WTC11 (cell line): ENCODE data around the gene ARIH2. TPM values are rescaled to one million over a fixed set of nuclear protein-coding genes. Genes with fewer than 3 reads are reported as not detected.
A peak's percentile ranks its signal among the peaks of the same experiment; 100 is the strongest.

Source experiments
- ATAC-seq: fragments of 200-7000 bp; cut with Tn5 transposase; 2 replicates; pipeline ENCODE4 v1.10.0; 2021; ENCODE audit warnings: mild to moderate bottlenecking, moderate library complexity
- CTCF ChIA-PET: fragments of 300-600 bp; sonication (Branson Sonifier 250); formaldehyde crosslinking; loops from one replicate; lab custom pipeline; 2021; ENCODE audit warnings: antibody characterized with exemption; lab: Charles Lee
- POLR2A ChIA-PET: fragments of 350-600 bp; sonication (Branson Sonifier 250); formaldehyde crosslinking; loops from one replicate; lab custom pipeline; 2021; ENCODE audit warnings: antibody characterized with exemption; lab: Charles Lee
- DNase-seq: peaks from one replicate; pipeline ENCODE4 v3.0.0; 2021; ENCODE audit warnings: low spot score
- H3K27ac Mint-ChIP-seq: 2 replicates; pipeline ENCODE4 v1.8.0; 2021; ENCODE audit warnings: mixed read lengths
- H3K27me3 Mint-ChIP-seq: 2 replicates; pipeline ENCODE4 v1.8.0; 2021; ENCODE audit warnings: low read depth, mild to moderate bottlenecking, moderate library complexity, mixed read lengths
- H3K36me3 Mint-ChIP-seq: 2 replicates; pipeline ENCODE4 v1.8.0; 2021; ENCODE audit warnings: mixed read lengths
- H3K4me1 Mint-ChIP-seq: 2 replicates; pipeline ENCODE4 v1.8.0; 2022; ENCODE audit warnings: mixed read lengths
- H3K4me3 Mint-ChIP-seq: 2 replicates; pipeline ENCODE4 v1.8.0; 2021; ENCODE audit warnings: mild to moderate bottlenecking, moderate library complexity, mixed read lengths
- H3K9me3 Mint-ChIP-seq: 2 replicates; pipeline ENCODE4 v1.8.0; 2021; ENCODE audit warnings: mixed read lengths
- ATF2 ChIP-seq: sonication (generic); formaldehyde crosslinking; IDR thresholded peaks from 2 replicates; pipeline ENCODE4 v1.8.1; 2022; ENCODE audit warnings: low read depth, missing genetic modification reagents, borderline replicate concordance
- ATF3 ChIP-seq: sonication (generic); formaldehyde crosslinking; conservative IDR thresholded peaks from 2 replicates; pipeline ENCODE4 v1.8.1; 2022; ENCODE audit warnings: mild to moderate bottlenecking, missing genetic modification reagents
- ERG ChIP-seq: fragments of 250-450 bp; sonication (Bioruptor Pico); IDR thresholded peaks from 2 replicates; pipeline ENCODE4 v1.8.0; 2021; ENCODE audit warnings: mild to moderate bottlenecking
- FOXK1 ChIP-seq: sonication (generic); formaldehyde crosslinking; IDR thresholded peaks from 2 replicates; pipeline ENCODE4 v1.8.0; 2022; ENCODE audit warnings: mild to moderate bottlenecking, moderate library complexity, missing genetic modification reagents
- HMGA2 ChIP-seq: fragments of 250-450 bp; sonication (Bioruptor Pico); IDR thresholded peaks from 2 replicates; pipeline ENCODE4 v1.4.0; 2021; ENCODE audit warnings: mild to moderate bottlenecking, moderate library complexity
- IRF1 ChIP-seq: sonication (generic); formaldehyde crosslinking; IDR thresholded peaks from 2 replicates; pipeline ENCODE4 v1.8.0; 2023; ENCODE audit warnings: missing genetic modification reagents
- IRF2 ChIP-seq: sonication (generic); formaldehyde crosslinking; IDR thresholded peaks from 2 replicates; pipeline ENCODE4 v1.8.0; 2022; ENCODE audit warnings: low read depth, missing genetic modification reagents, borderline replicate concordance
- MLX ChIP-seq: sonication (generic); formaldehyde crosslinking; IDR thresholded peaks from 2 replicates; pipeline ENCODE4 v1.8.1; 2023; ENCODE audit warnings: mild to moderate bottlenecking, missing genetic modification reagents, moderate library complexity
- NFATC4 ChIP-seq: fragments of 250-450 bp; sonication (Bioruptor Pico); IDR thresholded peaks from 2 replicates; pipeline ENCODE4 v1.9.0; 2021; ENCODE audit warnings: mild to moderate bottlenecking
- RELA ChIP-seq: sonication (generic); formaldehyde crosslinking; IDR thresholded peaks from 2 replicates; pipeline ENCODE4 v1.8.1; 2022; ENCODE audit warnings: missing genetic modification reagents, mild to moderate bottlenecking, borderline replicate concordance
- RORB ChIP-seq: fragments of 250-450 bp; sonication (Bioruptor Pico); IDR thresholded peaks from 2 replicates; pipeline ENCODE4 v1.9.0; 2021; ENCODE audit warnings: mild to moderate bottlenecking
- TCF7 ChIP-seq: sonication (generic); formaldehyde crosslinking; IDR thresholded peaks from 2 replicates; pipeline ENCODE4 v1.8.0; 2022; ENCODE audit warnings: mild to moderate bottlenecking, low read depth, missing genetic modification reagents, moderate library complexity
- ZBTB21 ChIP-seq: sonication (generic); formaldehyde crosslinking; IDR thresholded peaks from 2 replicates; pipeline ENCODE4 v1.8.1; 2023; ENCODE audit warnings: mild to moderate bottlenecking, missing genetic modification reagents, borderline replicate concordance
- total RNA-seq: library from RNA; stranded (reverse); gene quantifications from 3 replicates; pipeline ENCODE4 v1.2.3, GENCODE V29; 2021
- TF ChIP-seq, protein P1 (sequence below): sonication (generic); formaldehyde crosslinking; conservative IDR thresholded peaks from 2 replicates; pipeline ENCODE4 v1.8.1; 2023; ENCODE audit warnings: mild to moderate bottlenecking, low read depth, missing genetic modification reagents, moderate library complexity
- TF ChIP-seq, protein P2 (sequence below): fragments of 250-450 bp; sonication (Bioruptor Pico); IDR thresholded peaks from 2 replicates; pipeline ENCODE4 v1.9.0; 2021; ENCODE audit warnings: mild to moderate bottlenecking
- TF ChIP-seq, protein P3 (sequence below): sonication (generic); formaldehyde crosslinking; IDR thresholded peaks from 2 replicates; pipeline ENCODE4 v1.8.1; 2023; ENCODE audit warnings: mild to moderate bottlenecking, moderate library complexity, missing genetic modification reagents

The ARIH2 gene
- total RNA-seq, 1 experiment from 2014 or later = 134 TPM

DNA sequence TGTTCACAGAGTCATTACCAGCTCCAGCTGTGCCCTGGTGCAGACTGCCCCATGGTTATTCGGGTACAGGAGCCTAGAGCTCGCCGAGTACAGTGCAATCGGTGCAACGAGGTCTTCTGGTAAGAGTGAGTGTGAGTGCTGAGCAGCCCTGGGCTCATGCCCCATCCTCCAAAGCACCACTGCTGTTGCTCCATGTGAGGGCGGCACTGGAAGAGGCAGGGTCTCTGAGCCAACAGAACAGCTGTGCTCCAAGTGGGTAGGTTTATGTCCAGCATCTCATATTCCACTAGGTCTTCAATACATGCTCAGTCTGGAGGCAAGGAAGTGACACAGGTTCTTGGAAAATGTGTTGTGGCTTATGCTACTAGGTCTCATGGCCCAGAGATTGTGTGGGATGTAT, 51.9 kb downstream of the ARIH2 start:
- ATAC-seq = no peak
- no peak for TF ChIP-seq ATF3 (CRISPR knock-in tag)
- TF ChIP-seq HMGA2 (CRISPR knock-in tag) = no peak
- TF ChIP-seq MLX (CRISPR knock-in tag) = no peak
- TF ChIP-seq ATF2 (CRISPR knock-in tag) = no peak
- TF ChIP-seq RELA (CRISPR knock-in tag) = no peak
- no peak for TF ChIP-seq ERG (CRISPR knock-in tag)
- Mint-ChIP-seq H3K9me3 (no peaks in the 10 kb centered on the region), H3K27ac (no peak overlapping the region), H3K4me1 (no peaks in the 10 kb centered on the region), H3K27me3 (no peaks in the 10 kb centered on the region), H3K36me3 (peaks cover 76% of the 10 kb centered on the region), H3K4me3 (no peak overlapping the region)
- ChIA-PET CTCF (no interaction called here), POLR2A (no interaction called here)
- no peak for DNase-seq

GRCh38 chr3:48974076-48974864, 55.6 kb downstream of the ARIH2 start:
- H3K9me3 Mint-ChIP-seq = no peaks in the 10 kb centered on the region
- H3K27me3 Mint-ChIP-seq = no peaks in the 10 kb centered on the region
- POLR2A ChIA-PET = interaction anchor here (0.6 kb wide), 1 partner anchor 23 kb away, joined by 5 read pairs; no protein-coding TSS in a partner anchor
- H3K36me3 Mint-ChIP-seq = peaks cover 72% of the 10 kb centered on the region
- no peak overlapping the region for H3K27ac Mint-ChIP-seq
- TF ChIP-seq, protein P1, sequence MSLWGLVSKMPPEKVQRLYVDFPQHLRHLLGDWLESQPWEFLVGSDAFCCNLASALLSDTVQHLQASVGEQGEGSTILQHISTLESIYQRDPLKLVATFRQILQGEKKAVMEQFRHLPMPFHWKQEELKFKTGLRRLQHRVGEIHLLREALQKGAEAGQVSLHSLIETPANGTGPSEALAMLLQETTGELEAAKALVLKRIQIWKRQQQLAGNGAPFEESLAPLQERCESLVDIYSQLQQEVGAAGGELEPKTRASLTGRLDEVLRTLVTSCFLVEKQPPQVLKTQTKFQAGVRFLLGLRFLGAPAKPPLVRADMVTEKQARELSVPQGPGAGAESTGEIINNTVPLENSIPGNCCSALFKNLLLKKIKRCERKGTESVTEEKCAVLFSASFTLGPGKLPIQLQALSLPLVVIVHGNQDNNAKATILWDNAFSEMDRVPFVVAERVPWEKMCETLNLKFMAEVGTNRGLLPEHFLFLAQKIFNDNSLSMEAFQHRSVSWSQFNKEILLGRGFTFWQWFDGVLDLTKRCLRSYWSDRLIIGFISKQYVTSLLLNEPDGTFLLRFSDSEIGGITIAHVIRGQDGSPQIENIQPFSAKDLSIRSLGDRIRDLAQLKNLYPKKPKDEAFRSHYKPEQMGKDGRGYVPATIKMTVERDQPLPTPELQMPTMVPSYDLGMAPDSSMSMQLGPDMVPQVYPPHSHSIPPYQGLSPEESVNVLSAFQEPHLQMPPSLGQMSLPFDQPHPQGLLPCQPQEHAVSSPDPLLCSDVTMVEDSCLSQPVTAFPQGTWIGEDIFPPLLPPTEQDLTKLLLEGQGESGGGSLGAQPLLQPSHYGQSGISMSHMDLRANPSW (CRISPR knock-in tag) = no peak
- TF ChIP-seq, protein P2, sequence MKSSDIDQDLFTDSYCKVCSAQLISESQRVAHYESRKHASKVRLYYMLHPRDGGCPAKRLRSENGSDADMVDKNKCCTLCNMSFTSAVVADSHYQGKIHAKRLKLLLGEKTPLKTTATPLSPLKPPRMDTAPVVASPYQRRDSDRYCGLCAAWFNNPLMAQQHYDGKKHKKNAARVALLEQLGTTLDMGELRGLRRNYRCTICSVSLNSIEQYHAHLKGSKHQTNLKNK (CRISPR knock-in tag) = no peak
- TF ChIP-seq IRF2 (CRISPR knock-in tag) = no peak
- no peak for TF ChIP-seq RORB (CRISPR knock-in tag)
- no peak for TF ChIP-seq FOXK1 (CRISPR knock-in tag)
- TF ChIP-seq, all 79 proteins: peak for 0
- CTCF ChIA-PET = interaction anchor here (2.2 kb wide), 1 partner anchor 14 kb away, joined by 13 read pairs; no protein-coding TSS in a partner anchor
- DNase-seq (no peak), ATAC-seq (no peak)
- Mint-ChIP-seq H3K4me3 (no peak overlapping the region), H3K4me1 (no peaks in the 10 kb centered on the region)

DNA sequence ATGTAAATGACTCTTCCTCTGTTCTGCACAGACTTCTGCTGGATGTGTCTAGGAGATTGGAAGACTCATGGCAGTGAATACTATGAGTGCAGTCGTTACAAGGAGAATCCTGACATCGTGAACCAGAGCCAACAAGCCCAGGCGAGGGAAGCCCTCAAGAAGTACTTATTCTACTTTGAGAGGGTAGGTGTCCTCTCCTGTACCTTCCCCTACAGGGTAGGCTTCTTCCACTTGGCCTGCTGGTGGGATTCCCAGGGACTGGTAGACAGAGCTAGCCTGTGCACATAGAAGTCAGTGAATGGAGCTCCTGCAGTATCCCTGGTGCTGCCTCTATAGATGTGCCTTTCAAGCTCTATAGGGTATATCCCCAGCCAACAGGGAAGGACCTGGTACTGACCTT, 60.8 kb downstream of the ARIH2 start:
- Mint-ChIP-seq H3K27ac (0 out of 2 replicates have a peak overlapping the region, but pooled peaks have one; percentile 34), H3K27me3 (no peaks in the 10 kb centered on the region), H3K9me3 (no peaks in the 10 kb centered on the region), H3K4me1 (no peaks in the 10 kb centered on the region), H3K4me3 (no peak overlapping the region), H3K36me3 (peaks cover 66% of the 10 kb centered on the region)
- DNase-seq (no peak), ATAC-seq (no peak)
- ChIA-PET CTCF (no interaction called here), POLR2A (interaction anchor here (0.5 kb wide), 1 partner anchor 306 kb away, joined by 3 read pairs; no protein-coding TSS in a partner anchor)
- TF ChIP-seq, protein P3, sequence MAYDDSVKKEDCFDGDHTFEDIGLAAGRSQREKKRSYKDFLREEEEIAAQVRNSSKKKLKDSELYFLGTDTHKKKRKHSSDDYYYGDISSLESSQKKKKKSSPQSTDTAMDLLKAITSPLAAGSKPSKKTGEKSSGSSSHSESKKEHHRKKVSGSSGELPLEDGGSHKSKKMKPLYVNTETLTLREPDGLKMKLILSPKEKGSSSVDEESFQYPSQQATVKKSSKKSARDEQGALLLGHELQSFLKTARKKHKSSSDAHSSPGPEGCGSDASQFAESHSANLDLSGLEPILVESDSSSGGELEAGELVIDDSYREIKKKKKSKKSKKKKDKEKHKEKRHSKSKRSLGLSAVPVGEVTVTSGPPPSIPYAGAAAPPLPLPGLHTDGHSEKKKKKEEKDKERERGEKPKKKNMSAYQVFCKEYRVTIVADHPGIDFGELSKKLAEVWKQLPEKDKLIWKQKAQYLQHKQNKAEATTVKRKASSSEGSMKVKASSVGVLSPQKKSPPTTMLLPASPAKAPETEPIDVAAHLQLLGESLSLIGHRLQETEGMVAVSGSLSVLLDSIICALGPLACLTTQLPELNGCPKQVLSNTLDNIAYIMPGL (CRISPR knock-in tag) = no peak
- TF ChIP-seq IRF1 (CRISPR knock-in tag) = no peak
- no peak for TF ChIP-seq NFATC4 (CRISPR knock-in tag)
- no peak for TF ChIP-seq TCF7
- no peak for TF ChIP-seq ATF3 (CRISPR knock-in tag)
- TF ChIP-seq ZBTB21 (CRISPR knock-in tag) = no peak
- no peak for TF ChIP-seq ATF2 (CRISPR knock-in tag)
- TF ChIP-seq MLX (CRISPR knock-in tag) = no peak
